Type B pancreatic cell (in vitro differentiated cells): ENCODE data around the gene NPC2. TPM values are rescaled to one million over a fixed set of nuclear protein-coding genes. Genes with fewer than 3 reads are reported as not detected.

Experiments used
- DNase-seq: peaks from one replicate; pipeline ENCODE4 v3.0.0; 2021; ENCODE audit warnings: mixed read lengths; ENCODE audit not compliant: unreplicated experiment; ENCODE audit errors: extremely low spot score
- H3K27ac Mint-ChIP-seq: 2 replicates; pipeline ENCODE4 v1.8.0; 2021; ENCODE audit warnings: mild to moderate bottlenecking, mixed read lengths
- H3K27me3 Mint-ChIP-seq: 2 replicates; pipeline ENCODE4 v1.8.0; 2021; ENCODE audit warnings: mixed read lengths
- H3K36me3 Mint-ChIP-seq: 2 replicates; pipeline ENCODE4 v1.8.0; 2021; ENCODE audit warnings: mixed read lengths
- H3K4me1 Mint-ChIP-seq: one replicate; pipeline ENCODE4 v1.8.0; 2021; ENCODE audit warnings: mixed read lengths; ENCODE audit not compliant: unreplicated experiment
- H3K4me3 Mint-ChIP-seq: 2 replicates; pipeline ENCODE4 v1.8.0; 2021; ENCODE audit warnings: mild to moderate bottlenecking, mixed read lengths
- H3K9me3 Mint-ChIP-seq: 2 replicates; pipeline ENCODE4 v1.8.0; 2021; ENCODE audit warnings: mixed read lengths
- total RNA-seq: library from RNA; stranded (reverse); gene quantifications from 2 replicates; pipeline ENCODE4 v1.2.1, GENCODE V29; 2021; ENCODE audit warnings: low replicate concordance
- TF ChIP-seq, protein P1 (sequence below): fragments of 200-600 bp; sonication (generic); conservative IDR thresholded peaks from 2 replicates; pipeline ENCODE4 v1.5.0; 2021; ENCODE audit warnings: antibody characterized with exemption, mild to moderate bottlenecking

Gene NPC2
- total RNA-seq, 1 donor from 2014 or later: 165 TPM

DNA sequence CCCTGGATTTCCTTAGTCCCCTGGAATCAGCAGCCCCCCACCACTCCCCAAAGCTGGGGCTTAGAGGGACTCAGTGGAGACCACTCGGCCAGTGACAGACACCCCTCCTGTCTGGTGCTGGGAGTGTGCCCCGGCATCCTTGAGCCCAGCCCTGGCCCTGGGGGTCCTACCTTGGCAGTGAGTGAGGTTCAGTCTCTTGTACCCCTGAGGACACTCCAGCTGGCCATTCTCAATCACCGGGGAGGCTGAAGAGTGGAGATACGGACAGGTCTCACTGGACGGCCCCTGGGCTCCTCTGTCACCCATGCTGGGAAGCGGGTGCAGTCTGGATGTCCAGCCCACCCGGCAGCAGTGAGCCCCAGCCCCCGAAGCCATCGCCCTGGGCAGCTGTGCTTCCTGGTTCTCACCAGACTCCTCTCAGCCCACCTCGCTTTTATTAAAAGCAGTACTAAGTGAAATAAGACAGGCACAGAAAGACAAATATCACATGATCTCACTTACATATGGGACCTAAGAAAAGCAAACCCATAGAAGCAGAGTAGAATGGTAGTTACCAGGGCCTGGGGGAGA is 42.7 kb upstream of the NPC2 start:
- TF ChIP-seq, protein P1, sequence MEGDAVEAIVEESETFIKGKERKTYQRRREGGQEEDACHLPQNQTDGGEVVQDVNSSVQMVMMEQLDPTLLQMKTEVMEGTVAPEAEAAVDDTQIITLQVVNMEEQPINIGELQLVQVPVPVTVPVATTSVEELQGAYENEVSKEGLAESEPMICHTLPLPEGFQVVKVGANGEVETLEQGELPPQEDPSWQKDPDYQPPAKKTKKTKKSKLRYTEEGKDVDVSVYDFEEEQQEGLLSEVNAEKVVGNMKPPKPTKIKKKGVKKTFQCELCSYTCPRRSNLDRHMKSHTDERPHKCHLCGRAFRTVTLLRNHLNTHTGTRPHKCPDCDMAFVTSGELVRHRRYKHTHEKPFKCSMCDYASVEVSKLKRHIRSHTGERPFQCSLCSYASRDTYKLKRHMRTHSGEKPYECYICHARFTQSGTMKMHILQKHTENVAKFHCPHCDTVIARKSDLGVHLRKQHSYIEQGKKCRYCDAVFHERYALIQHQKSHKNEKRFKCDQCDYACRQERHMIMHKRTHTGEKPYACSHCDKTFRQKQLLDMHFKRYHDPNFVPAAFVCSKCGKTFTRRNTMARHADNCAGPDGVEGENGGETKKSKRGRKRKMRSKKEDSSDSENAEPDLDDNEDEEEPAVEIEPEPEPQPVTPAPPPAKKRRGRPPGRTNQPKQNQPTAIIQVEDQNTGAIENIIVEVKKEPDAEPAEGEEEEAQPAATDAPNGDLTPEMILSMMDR: no peak
- H3K27ac Mint-ChIP-seq: no peak overlapping the region
- no peak overlapping the region for H3K4me3 Mint-ChIP-seq
- no peaks in the 10 kb centered on the region for H3K9me3 Mint-ChIP-seq
- no peak for DNase-seq
- H3K27me3 Mint-ChIP-seq: no peaks in the 10 kb centered on the region
- no peaks in the 10 kb centered on the region for H3K36me3 Mint-ChIP-seq
- H3K4me1 Mint-ChIP-seq: peaks cover 6% of the 10 kb centered on the region

DNA sequence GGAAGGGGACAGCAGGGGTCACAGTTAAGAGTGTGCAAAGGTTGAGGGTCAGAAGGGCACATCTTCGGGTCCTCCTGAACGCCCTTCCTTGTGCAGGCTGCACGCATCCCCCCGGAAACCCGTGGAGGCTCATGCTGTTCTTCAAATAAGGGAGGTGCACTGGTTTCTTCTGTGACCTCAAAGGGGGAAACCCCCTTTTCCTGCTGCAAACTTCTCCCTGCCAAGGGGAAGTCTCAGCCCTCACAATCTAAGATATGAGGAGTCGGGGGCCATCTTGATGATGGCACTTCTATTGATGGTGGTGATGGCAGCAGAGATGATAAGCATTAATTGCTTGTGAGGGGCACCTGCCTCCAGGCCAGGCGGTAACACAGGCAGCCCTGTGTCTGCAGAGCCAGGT is 40.5 kb upstream of the NPC2 start:
- Mint-ChIP-seq H3K36me3 (no peaks in the 10 kb centered on the region), H3K27ac (no peak overlapping the region), H3K27me3 (no peaks in the 10 kb centered on the region), H3K4me1 (peaks cover 6% of the 10 kb centered on the region), H3K9me3 (no peaks in the 10 kb centered on the region), H3K4me3 (no peak overlapping the region)
- TF ChIP-seq, protein P1: no peak
- DNase-seq: no peak

DNA sequence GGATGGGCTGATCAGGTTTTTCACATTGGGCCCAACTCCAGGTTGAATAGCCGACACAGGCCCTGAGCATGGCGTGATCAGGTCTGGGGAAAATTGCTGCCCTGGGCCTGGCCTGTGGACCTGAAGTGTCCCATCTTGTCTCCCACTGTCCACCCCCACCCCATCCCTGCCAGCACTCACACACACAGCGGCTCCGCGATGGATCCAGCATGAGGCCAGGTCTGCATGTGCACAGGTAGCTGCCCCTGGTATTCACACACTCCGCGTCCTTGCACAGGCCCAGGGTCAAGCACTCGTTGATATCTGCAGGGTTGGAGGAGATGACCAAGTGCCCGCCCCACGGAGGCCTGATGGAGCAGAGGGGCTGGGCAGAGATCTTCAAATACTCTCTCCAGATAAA is 39.1 kb upstream of the NPC2 start:
- DNase-seq: no peak
- H3K27me3 Mint-ChIP-seq: no peaks in the 10 kb centered on the region
- no peak overlapping the region for H3K4me3 Mint-ChIP-seq
- no peaks in the 10 kb centered on the region for H3K9me3 Mint-ChIP-seq
- no peak overlapping the region for H3K27ac Mint-ChIP-seq
- H3K4me1 Mint-ChIP-seq: peaks cover 6% of the 10 kb centered on the region
- H3K36me3 Mint-ChIP-seq: no peaks in the 10 kb centered on the region
- TF ChIP-seq, protein P1: no peak

DNA sequence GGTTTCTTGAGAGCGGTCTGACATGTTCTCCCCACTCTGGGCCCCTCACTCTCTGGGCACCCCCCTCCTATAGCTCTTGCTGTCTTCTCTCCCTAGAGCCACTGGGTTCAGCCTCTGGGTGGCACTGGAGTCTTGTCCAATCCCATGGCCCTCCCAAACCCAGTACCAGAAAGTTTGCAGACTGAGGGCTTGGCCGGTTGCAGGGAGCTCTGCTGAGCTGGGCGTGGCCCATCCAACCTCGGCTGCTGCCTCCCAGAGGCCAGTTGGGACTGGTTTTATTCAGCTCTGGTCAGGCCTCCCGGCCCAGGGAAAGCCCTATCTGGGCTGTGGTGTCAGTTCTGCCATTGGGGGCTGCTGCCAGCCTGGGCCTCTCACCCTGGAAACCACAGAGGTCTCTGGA is 38.4 kb upstream of the NPC2 start:
- peaks cover 6% of the 10 kb centered on the region for H3K4me1 Mint-ChIP-seq
- H3K36me3 Mint-ChIP-seq: no peaks in the 10 kb centered on the region
- DNase-seq: no peak
- no peak overlapping the region for H3K4me3 Mint-ChIP-seq
- H3K27ac Mint-ChIP-seq: no peak overlapping the region
- H3K27me3 Mint-ChIP-seq: no peaks in the 10 kb centered on the region
- no peaks in the 10 kb centered on the region for H3K9me3 Mint-ChIP-seq
- TF ChIP-seq, protein P1: no peak

DNA sequence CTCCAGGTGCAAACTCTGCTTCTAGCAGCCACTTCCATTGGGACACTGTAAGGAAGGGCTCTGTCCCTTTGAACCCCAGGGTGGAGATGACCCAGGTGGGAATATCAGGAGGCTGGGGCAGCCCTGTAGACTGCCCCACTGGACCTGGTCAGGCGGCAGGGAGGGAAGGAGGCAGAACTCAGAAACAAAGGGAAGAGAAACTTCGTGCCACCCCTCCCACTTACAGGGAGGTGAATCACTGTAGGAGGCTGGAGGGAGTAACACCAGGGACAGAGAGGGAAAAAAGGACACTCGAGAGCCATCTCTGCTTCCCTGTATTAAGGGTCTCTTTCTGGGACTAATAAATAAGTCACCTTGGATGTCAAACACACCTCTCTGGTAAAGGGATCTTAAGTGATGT is 37.9 kb upstream of the NPC2 start:
- H3K36me3 Mint-ChIP-seq: no peaks in the 10 kb centered on the region
- H3K4me3 Mint-ChIP-seq: no peak overlapping the region
- DNase-seq: no peak
- peaks cover 2% of the 10 kb centered on the region for H3K4me1 Mint-ChIP-seq
- H3K27ac Mint-ChIP-seq: no peak overlapping the region
- no peaks in the 10 kb centered on the region for H3K27me3 Mint-ChIP-seq
- no peaks in the 10 kb centered on the region for H3K9me3 Mint-ChIP-seq
- TF ChIP-seq, protein P1: no peak

DNA sequence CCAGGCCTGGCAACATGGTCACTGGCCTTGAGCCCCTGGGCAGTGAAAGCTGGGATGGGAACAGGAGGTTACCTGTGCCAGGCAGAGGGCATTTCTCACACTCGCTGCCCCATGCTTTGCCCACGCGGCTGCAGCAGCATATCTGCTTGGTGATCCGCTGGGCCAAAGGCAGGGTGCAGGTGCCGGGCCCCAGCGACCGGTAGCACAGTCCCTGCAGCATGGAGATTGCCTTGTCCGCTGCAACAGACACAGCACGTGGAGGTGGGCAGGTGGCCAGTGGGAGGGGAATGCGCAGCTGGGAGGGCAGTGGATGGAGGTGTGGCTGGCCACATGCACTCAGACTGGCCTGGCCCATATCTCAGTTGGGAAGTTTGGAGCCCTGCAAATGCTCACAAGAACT is 35.8 kb upstream of the NPC2 start:
- no peaks in the 10 kb centered on the region for H3K9me3 Mint-ChIP-seq
- H3K27ac Mint-ChIP-seq: no peak overlapping the region
- H3K4me1 Mint-ChIP-seq: peaks cover 5% of the 10 kb centered on the region
- H3K27me3 Mint-ChIP-seq: no peaks in the 10 kb centered on the region
- no peaks in the 10 kb centered on the region for H3K36me3 Mint-ChIP-seq
- DNase-seq: no peak
- TF ChIP-seq, protein P1: no peak
- no peak overlapping the region for H3K4me3 Mint-ChIP-seq
